Colonic mucosa (tissue), 4 donors: ENCODE results near the gene TP53RK. TPM values are rescaled to one million over a fixed set of nuclear protein-coding genes. Genes with fewer than 3 reads are reported as not detected.

Experiments used
- DNase-seq: peaks from one replicate; pipeline ENCODE4 v3.0.0-alpha.2; 2020
- H3K27ac ChIP-seq: fragments of 200-600 bp; one replicate; pipeline ENCODE4 v1.8.0; 2021
- H3K27me3 ChIP-seq: fragments of 200-600 bp; one replicate; pipeline ENCODE4 v1.8.0; 2021
- H3K36me3 ChIP-seq: fragments of 200-600 bp; one replicate; pipeline ENCODE4 v1.8.0; 2021
- H3K4me1 ChIP-seq: fragments of 200-600 bp; one replicate; pipeline ENCODE4 v1.8.0; 2021; ENCODE audit warnings: mild to moderate bottlenecking
- H3K4me3 ChIP-seq: fragments of 200-600 bp; one replicate; pipeline ENCODE4 v1.8.0; 2021
- H3K9ac ChIP-seq, 2 donors: one replicate each; pipeline ENCODE4 v1.7.0; 2013; ENCODE audit warnings: control low read depth in 2 of 2, low read depth in 2 of 2, low read length in 2 of 2
- H3K9me3 ChIP-seq: fragments of 200-600 bp; one replicate; pipeline ENCODE4 v1.8.0; 2021
- intact Hi-C: fragments of 100-400 bp; cut with DNase I; formaldehyde crosslinking; loops from one replicate; pipeline ENCODE4 v1.14.1; 2022
- total RNA-seq, 2 donors: library from RNA; stranded (reverse); fragmentation: NEBNext Ultra II Directional in 1 of 2; extraction: Animal tissue kit (Norgen Biotek cat#: 25700) in 1 of 2; gene quantifications; one replicate each; pipeline ENCODE4 v1.2.1, GENCODE V29; 2021
- TF ChIP-seq, protein P1 (sequence below): fragments of 200-600 bp; IDR thresholded peaks from one replicate; pipeline ENCODE4 v1.8.0; 2022; ENCODE audit warnings: antibody characterized with exemption, mild to moderate bottlenecking
- donor health status: healthy.
- donor health status: DM: no; HTN: no; CAD: no.
- donor health status: DM: no; HTN: no; CAD: no.

The TP53RK gene
- total RNA-seq, 2 donors from 2014 or later: 9.2 to 11.1 TPM

DNA sequence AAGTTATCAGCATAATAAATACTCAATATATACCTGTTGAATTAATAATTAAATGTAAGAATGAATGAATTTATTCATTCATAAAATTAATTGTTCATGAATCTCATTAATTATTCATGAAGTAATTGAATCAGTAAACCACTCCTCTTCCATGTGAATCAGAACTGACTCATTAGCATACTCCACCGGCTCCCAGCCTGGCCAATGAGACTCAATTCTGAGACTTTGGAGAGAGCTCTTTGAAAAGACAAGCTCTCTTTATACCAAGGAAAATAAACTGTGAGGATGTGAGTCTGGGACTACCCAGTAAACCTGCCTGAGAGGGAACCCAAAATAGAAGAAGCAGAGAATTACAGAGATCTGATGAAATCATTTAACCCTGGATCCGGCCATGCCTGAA is 11.8 kb upstream of the TP53RK start:
- no peaks in the 10 kb centered on the region for H3K27me3 ChIP-seq
- intact Hi-C loops: no loop called here
- H3K27ac ChIP-seq: no peak overlapping the region
- no peaks in the 10 kb centered on the region for H3K9me3 ChIP-seq
- DNase-seq: no peak
- H3K36me3 ChIP-seq: no peaks in the 10 kb centered on the region
- H3K9ac ChIP-seq: no peak overlapping the region
- no peaks in the 10 kb centered on the region for H3K4me1 ChIP-seq
- TF ChIP-seq, protein P1, sequence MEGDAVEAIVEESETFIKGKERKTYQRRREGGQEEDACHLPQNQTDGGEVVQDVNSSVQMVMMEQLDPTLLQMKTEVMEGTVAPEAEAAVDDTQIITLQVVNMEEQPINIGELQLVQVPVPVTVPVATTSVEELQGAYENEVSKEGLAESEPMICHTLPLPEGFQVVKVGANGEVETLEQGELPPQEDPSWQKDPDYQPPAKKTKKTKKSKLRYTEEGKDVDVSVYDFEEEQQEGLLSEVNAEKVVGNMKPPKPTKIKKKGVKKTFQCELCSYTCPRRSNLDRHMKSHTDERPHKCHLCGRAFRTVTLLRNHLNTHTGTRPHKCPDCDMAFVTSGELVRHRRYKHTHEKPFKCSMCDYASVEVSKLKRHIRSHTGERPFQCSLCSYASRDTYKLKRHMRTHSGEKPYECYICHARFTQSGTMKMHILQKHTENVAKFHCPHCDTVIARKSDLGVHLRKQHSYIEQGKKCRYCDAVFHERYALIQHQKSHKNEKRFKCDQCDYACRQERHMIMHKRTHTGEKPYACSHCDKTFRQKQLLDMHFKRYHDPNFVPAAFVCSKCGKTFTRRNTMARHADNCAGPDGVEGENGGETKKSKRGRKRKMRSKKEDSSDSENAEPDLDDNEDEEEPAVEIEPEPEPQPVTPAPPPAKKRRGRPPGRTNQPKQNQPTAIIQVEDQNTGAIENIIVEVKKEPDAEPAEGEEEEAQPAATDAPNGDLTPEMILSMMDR: no peak
- H3K4me3 ChIP-seq: no peak overlapping the region

DNA sequence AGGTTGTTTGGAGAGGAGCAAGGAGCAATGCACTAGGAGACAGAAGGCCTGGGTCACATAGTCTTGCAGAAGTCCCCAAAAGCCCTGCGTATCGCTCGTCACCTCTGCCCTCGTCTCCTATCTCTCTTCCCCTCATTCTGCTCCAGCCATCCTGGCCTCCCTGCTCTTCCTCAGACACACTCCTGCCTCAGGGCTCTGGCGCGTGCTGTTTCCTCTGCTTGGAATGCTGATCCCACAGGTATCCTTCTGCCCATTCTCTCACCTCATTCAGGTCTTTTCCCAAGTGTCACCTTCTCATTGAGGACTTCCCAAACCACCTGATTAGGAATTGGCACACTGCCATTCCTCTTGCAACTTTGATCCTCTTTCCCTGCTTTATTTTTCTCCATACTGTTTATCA is 11.2 kb upstream of the TP53RK start:
- H3K27ac ChIP-seq: no peak overlapping the region
- no peaks in the 10 kb centered on the region for H3K27me3 ChIP-seq
- no peaks in the 10 kb centered on the region for H3K4me1 ChIP-seq
- no peak for DNase-seq
- no peaks in the 10 kb centered on the region for H3K36me3 ChIP-seq
- H3K9ac ChIP-seq: no peak overlapping the region
- TF ChIP-seq, protein P1: no peak
- no peak overlapping the region for H3K4me3 ChIP-seq
- H3K9me3 ChIP-seq: no peaks in the 10 kb centered on the region
- intact Hi-C loops: no loop called here

DNA sequence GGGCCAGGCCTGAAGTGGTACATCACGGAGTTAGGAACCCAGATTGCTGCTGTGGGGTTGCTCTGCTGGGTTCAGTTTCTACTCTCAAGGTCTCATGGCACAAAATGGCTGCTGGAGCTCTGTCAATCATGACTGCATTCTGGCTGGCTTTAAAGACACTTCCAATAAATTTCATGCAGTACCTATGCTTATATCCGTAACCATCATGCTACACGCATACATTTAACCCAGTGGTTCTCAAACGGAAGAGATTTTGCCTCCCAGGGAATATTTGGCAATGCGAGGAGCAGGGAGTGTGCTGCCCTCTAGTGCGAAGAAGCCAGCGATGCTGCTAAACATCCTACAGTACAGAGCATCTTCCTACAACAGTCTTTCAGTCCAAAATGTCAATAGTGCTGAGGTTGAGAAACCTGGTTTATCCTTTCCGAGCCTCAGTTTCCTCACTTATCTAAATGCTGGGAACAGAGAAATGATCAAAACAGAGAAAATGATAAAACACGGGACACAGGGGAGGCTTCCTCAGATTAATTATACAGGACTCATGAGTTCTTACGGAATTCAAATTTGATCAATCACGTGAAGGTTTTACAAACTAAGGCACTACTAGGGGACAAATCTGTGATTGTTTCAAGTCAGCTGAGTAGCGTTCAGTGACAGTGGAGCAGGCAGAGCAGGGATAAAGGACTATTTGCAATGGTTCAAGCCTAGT is 10.6 kb upstream of the TP53RK start:
- H3K4me1 ChIP-seq: no peaks in the 10 kb centered on the region
- no peaks in the 10 kb centered on the region for H3K27me3 ChIP-seq
- no peak for DNase-seq
- no peaks in the 10 kb centered on the region for H3K9me3 ChIP-seq
- no peaks in the 10 kb centered on the region for H3K36me3 ChIP-seq
- no peak overlapping the region for H3K27ac ChIP-seq
- H3K4me3 ChIP-seq: no peak overlapping the region
- TF ChIP-seq, protein P1: peak; percentile 50
- no peak overlapping the region for H3K9ac ChIP-seq
- intact Hi-C loops: loop anchor here (5.0 kb wide), 1 partner anchor 178 kb away; no protein-coding TSS in a partner anchor

- H3K4me3 ChIP-seq: no peak overlapping the region
- TF ChIP-seq, protein P1: no peak
- DNase-seq: no peak
- no peaks in the 10 kb centered on the region for H3K9me3 ChIP-seq
- intact Hi-C loops: loop anchor here (5.0 kb wide), 1 partner anchor 176 kb away; no protein-coding TSS in a partner anchor
- H3K4me1 ChIP-seq: no peaks in the 10 kb centered on the region
- H3K36me3 ChIP-seq: no peaks in the 10 kb centered on the region
- H3K27ac ChIP-seq: no peak overlapping the region
- H3K9ac ChIP-seq: no peak overlapping the region
- H3K27me3 ChIP-seq: no peaks in the 10 kb centered on the region
Measured at GRCh38 chr20:46698788-46699187, 9.5 kb upstream of the TP53RK start.

DNA sequence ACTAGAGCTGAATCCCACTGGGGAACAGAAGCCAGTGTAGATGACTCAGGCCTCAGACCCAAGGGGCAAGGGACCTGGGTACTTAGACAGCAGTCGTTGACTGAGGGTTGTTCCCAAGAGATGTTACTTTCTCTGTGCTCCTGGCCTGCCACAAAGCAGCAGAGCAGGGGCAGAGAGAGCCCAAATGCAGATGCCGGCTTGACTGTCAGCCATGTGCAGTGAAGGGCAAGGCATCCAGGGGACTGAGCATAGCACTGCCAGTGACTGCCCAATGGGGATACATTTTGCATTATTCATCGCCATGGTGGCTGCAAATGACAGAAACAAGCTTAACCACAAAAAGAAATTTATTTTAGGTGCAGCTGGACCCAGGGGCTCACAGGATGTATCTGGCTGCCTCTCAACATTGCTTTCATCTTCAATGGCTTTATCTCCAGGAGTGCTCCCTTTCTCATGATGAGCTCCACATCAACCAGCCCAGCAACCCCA is 7.6 kb upstream of the TP53RK start:
- intact Hi-C loops: loop anchor here (5.0 kb wide), 1 partner anchor 175 kb away; no protein-coding TSS in a partner anchor
- Histone ChIP-seq H3K9me3 (no peaks in the 10 kb centered on the region), H3K4me3 (no peak overlapping the region), H3K27me3 (no peaks in the 10 kb centered on the region), H3K27ac (no peak overlapping the region), H3K4me1 (no peaks in the 10 kb centered on the region), H3K36me3 (no peaks in the 10 kb centered on the region), H3K9ac (no peak overlapping the region)
- TF ChIP-seq, protein P1: no peak
- DNase-seq: no peak
